ENCODE data around the gene GPATCH4.
"Not testable (repeated sequence)": the region's sequence is repeated elsewhere in the genome, so short reads cannot be mapped to it uniquely, and the experiment has no call there.

Gene GPATCH4

GRCh38 chr1:156640842-156641706 is 39.8 kb upstream of the GPATCH4 start:
- H3K4me3 ChIP-seq (ENCODE audit: low read length): peak overlapping the region; percentile 22
- TF ChIP-seq CTCF (conservative IDR thresholded peaks at IDR 0.05; ENCODE audit: low read depth, low read length): no peak
- DNase-seq (ENCODE audit: low read depth): no peak

- DNase-seq (ENCODE audit: low read depth): no peak
- no peak for TF ChIP-seq CTCF (conservative IDR thresholded peaks at IDR 0.05; ENCODE audit: low read depth, low read length)
- H3K4me3 ChIP-seq (ENCODE audit: low read length): no peak overlapping the region
Measured at GRCh38 chr1:156639601-156640101, 38.4 kb upstream of the GPATCH4 start.

- TF ChIP-seq CTCF (conservative IDR thresholded peaks at IDR 0.05; ENCODE audit: low read depth, low read length): no peak
- no peak for DNase-seq (ENCODE audit: low read depth)
- H3K4me3 ChIP-seq (ENCODE audit: low read length): no peak overlapping the region
Measured at GRCh38 chr1:156638189-156638985, 37.1 kb upstream of the GPATCH4 start.

- no peak overlapping the region for H3K4me3 ChIP-seq (ENCODE audit: low read length)
- TF ChIP-seq CTCF (conservative IDR thresholded peaks at IDR 0.05; ENCODE audit: low read depth, low read length): no peak
- DNase-seq (ENCODE audit: low read depth): no peak
Measured at GRCh38 chr1:156632355-156632754, 31.1 kb upstream of the GPATCH4 start.

GRCh38 chr1:156631152-156631551 is 29.9 kb upstream of the GPATCH4 start:
- not testable (repeated sequence) for H3K4me3 ChIP-seq (ENCODE audit: low read length)

GRCh38 chr1:156629823-156630449 is 28.7 kb upstream of the GPATCH4 start:
- H3K4me3 ChIP-seq (ENCODE audit: low read length): no peak overlapping the region
- no peak for TF ChIP-seq CTCF (conservative IDR thresholded peaks at IDR 0.05; ENCODE audit: low read depth, low read length)
- no peak for DNase-seq (ENCODE audit: low read depth)

More at GRCh38 chr1:156631152-156631551, 29.9 kb upstream of the GPATCH4 start:
- DNase-seq (ENCODE audit: low read depth): not testable (repeated sequence)

- no peak overlapping the region for H3K4me3 ChIP-seq (ENCODE audit: low read length)
- peak; percentile 21 for DNase-seq (ENCODE audit: low read depth)
- peak; percentile 88 for TF ChIP-seq CTCF (conservative IDR thresholded peaks at IDR 0.05; ENCODE audit: low read depth, low read length)
Measured at GRCh38 chr1:156627313-156627880, 26.1 kb upstream of the GPATCH4 start.

Measured in retinal pigment epithelial cell (primary cell).